Neural crest cell (in vitro differentiated cells): ENCODE measurements around the gene DNAJA1. TPM values are rescaled to one million over a fixed set of nuclear protein-coding genes. Genes with fewer than 3 reads are reported as not detected.

Source experiments
- DNase-seq: peaks from one replicate; pipeline ENCODE4 v3.0.0; 2021; ENCODE audit warnings: low read depth, mixed read lengths, low spot score
- H3K27ac Mint-ChIP-seq: one replicate; pipeline ENCODE4 v1.8.0; 2021; ENCODE audit warnings: mild to moderate bottlenecking, mixed read lengths; ENCODE audit not compliant: unreplicated experiment
- H3K27me3 Mint-ChIP-seq: 2 replicates; pipeline ENCODE4 v1.8.0; 2021; ENCODE audit warnings: low read depth, mild to moderate bottlenecking, mixed read lengths
- H3K36me3 Mint-ChIP-seq: 2 replicates; pipeline ENCODE4 v1.8.0; 2021; ENCODE audit warnings: low read depth, mild to moderate bottlenecking, mixed read lengths
- H3K4me1 Mint-ChIP-seq: 2 replicates; pipeline ENCODE4 v1.8.0; 2021; ENCODE audit warnings: mixed read lengths
- H3K4me3 Mint-ChIP-seq: one replicate; pipeline ENCODE4 v1.8.0; 2021; ENCODE audit warnings: mild to moderate bottlenecking, mixed read lengths
- H3K9me3 Mint-ChIP-seq: 2 replicates; pipeline ENCODE4 v1.8.0; 2021; ENCODE audit warnings: mixed read lengths
- total RNA-seq: library from RNA; stranded (reverse); gene quantifications from 2 replicates; pipeline ENCODE4 v1.2.1, GENCODE V29; 2021
- TF ChIP-seq, protein P1 (sequence below): fragments of 200-600 bp; sonication (generic); conservative IDR thresholded peaks from 2 replicates; pipeline ENCODE4 v1.5.0; 2021; ENCODE audit warnings: antibody characterized with exemption, mild to moderate bottlenecking

The DNAJA1 gene
- total RNA-seq, 1 donor from 2014 or later = 252 TPM

- no peaks in the 10 kb centered on the region for H3K27me3 Mint-ChIP-seq
- no peak overlapping the region for H3K4me3 Mint-ChIP-seq
- H3K27ac Mint-ChIP-seq = no peak overlapping the region
- no peaks in the 10 kb centered on the region for H3K36me3 Mint-ChIP-seq
- H3K9me3 Mint-ChIP-seq = no peaks in the 10 kb centered on the region
- DNase-seq = no peak
- peaks cover 9% of the 10 kb centered on the region for H3K4me1 Mint-ChIP-seq
- TF ChIP-seq, protein P1, sequence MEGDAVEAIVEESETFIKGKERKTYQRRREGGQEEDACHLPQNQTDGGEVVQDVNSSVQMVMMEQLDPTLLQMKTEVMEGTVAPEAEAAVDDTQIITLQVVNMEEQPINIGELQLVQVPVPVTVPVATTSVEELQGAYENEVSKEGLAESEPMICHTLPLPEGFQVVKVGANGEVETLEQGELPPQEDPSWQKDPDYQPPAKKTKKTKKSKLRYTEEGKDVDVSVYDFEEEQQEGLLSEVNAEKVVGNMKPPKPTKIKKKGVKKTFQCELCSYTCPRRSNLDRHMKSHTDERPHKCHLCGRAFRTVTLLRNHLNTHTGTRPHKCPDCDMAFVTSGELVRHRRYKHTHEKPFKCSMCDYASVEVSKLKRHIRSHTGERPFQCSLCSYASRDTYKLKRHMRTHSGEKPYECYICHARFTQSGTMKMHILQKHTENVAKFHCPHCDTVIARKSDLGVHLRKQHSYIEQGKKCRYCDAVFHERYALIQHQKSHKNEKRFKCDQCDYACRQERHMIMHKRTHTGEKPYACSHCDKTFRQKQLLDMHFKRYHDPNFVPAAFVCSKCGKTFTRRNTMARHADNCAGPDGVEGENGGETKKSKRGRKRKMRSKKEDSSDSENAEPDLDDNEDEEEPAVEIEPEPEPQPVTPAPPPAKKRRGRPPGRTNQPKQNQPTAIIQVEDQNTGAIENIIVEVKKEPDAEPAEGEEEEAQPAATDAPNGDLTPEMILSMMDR = no peak
Observed at GRCh38 chr9:33013962-33014664, 11.0 kb upstream of the DNAJA1 start.

- TF ChIP-seq, protein P1 = no peak
- Mint-ChIP-seq H3K27ac (no peak overlapping the region), H3K27me3 (no peaks in the 10 kb centered on the region), H3K4me1 (peaks cover 9% of the 10 kb centered on the region), H3K36me3 (no peaks in the 10 kb centered on the region), H3K9me3 (no peaks in the 10 kb centered on the region), H3K4me3 (no peak overlapping the region)
- no peak for DNase-seq
Observed at GRCh38 chr9:33014665-33015014, 10.4 kb upstream of the DNAJA1 start.

DNA sequence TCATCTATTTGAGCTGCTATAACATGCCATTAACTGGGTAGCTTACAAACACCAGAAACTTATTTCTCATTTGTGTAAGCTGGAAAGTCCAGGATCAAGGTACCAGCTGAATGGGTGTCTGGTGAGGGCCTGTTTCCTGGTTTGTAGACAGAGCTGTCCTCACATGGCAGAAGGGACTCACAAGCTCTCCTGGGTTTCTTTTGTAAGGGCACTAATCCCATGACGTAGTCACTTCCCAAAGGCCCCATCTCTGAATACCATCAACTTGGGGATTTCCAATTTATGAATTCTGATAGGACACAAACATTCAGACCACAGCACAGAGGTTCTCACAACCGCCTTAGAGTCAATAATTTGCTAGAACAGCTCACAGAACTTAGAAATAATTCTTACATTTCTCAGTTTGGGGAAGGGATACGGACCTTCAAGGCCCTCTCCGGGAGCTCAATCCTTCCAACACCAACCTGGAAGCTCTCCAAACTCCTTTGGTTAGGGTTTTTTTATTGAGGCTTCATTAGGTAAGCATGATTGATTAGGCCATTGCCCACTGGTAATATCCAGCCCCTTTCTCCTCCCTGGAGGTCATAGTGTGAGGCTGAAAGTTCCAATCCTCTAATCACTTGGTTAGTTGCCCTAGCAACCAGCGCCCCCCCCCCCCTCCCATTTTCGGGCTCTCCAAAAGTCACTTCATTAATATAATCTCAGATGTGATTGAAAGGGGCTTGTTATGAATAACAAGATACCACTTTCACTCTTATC, 7.6 kb upstream of the DNAJA1 start:
- Mint-ChIP-seq H3K36me3 (no peaks in the 10 kb centered on the region), H3K9me3 (no peaks in the 10 kb centered on the region), H3K4me1 (peaks cover 26% of the 10 kb centered on the region), H3K4me3 (no peak overlapping the region), H3K27me3 (no peaks in the 10 kb centered on the region), H3K27ac (no peak overlapping the region)
- TF ChIP-seq, protein P1 = no peak
- no peak for DNase-seq

DNA sequence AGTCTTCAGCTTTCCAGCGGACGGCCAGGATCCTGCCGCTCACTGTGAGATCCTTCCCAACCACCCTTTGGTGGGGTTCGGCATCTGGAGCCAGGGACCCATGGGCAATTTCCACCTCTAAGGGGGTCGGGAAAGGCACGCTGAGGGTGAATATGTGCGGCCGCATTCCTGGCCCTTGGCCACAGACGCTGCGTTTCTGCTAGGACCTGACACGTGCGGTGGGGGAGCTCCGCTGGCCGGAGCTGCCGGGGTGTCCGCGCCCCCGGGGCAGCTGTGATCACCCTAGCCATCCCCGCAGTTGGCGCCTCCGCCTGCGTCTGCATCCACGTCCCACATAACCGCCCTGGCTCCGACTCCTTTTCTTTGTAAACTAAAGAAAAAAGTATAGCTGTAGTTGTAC, 5.3 kb upstream of the DNAJA1 start:
- Mint-ChIP-seq H3K4me1 (peaks cover 35% of the 10 kb centered on the region), H3K4me3 (no peak overlapping the region), H3K27ac (no peak overlapping the region), H3K9me3 (no peaks in the 10 kb centered on the region), H3K36me3 (no peaks in the 10 kb centered on the region), H3K27me3 (no peaks in the 10 kb centered on the region)
- TF ChIP-seq, protein P1 = no peak
- no peak for DNase-seq

DNA sequence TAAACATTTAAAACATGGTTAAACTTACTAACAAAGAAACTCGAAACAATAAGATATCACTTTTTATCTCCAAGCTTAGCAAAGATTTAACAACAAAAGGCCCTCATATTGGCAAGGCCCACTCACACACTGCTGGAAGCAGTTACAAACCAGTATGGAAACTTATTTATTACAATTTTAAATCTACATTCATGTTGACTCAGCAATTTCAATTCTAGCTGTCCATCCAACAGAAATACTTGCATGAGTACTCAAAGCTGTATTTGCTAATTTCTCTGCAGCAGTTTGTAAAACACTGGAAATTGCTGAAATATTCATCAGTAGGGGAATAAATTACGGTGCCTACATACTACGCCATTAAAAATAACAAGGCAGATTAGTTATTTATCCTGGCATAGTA, 2.8 kb upstream of the DNAJA1 start:
- H3K27ac Mint-ChIP-seq = no peak overlapping the region
- peaks cover 3% of the 10 kb centered on the region for H3K36me3 Mint-ChIP-seq
- no peak for DNase-seq
- no peaks in the 10 kb centered on the region for H3K9me3 Mint-ChIP-seq
- TF ChIP-seq, protein P1 = no peak
- peak overlapping the region; percentile 98 for H3K4me3 Mint-ChIP-seq
- peaks cover 44% of the 10 kb centered on the region for H3K4me1 Mint-ChIP-seq
- H3K27me3 Mint-ChIP-seq = no peaks in the 10 kb centered on the region
